Keratinocyte (primary cell): ENCODE data around the gene RBM19. TPM values are rescaled to one million over a fixed set of nuclear protein-coding genes. Genes with fewer than 3 reads are reported as not detected.

ENCODE experiments used
- DNase-seq: peaks from one replicate; pipeline ENCODE4 v3.0.0-alpha.2; 2011; ENCODE audit warnings: low read depth, missing footprints, low spot score
- FAIRE-seq: peaks from 2 replicates; lab custom pipeline; 2011; peaks lifted over from hg19 to GRCh38; lab: Jason Lieb, UNC
- H2AFZ ChIP-seq: 2 replicates; pipeline ENCODE4 v1.6.0; 2012; ENCODE audit warnings: low read length, control low read depth, inconsistent platforms; ENCODE audit not compliant: control insufficient read depth
- H3K27ac ChIP-seq: 2 replicates; pipeline ENCODE4 v1.5.1; 2011; ENCODE audit warnings: low read length; ENCODE audit not compliant: control insufficient read depth, insufficient read depth
- H3K27me3 ChIP-seq: 3 replicates; pipeline ENCODE4 v1.6.0; 2011; ENCODE audit warnings: low read length; ENCODE audit not compliant: control insufficient read depth, insufficient read depth; ENCODE audit errors: extremely low read depth
- H3K36me3 ChIP-seq, 2 experiments: 2 replicates in 1 of 2; 3 replicates in 1 of 2; pipeline ENCODE4 v1.5.1; 2011; ENCODE audit warnings: low read length in 2 of 2, mild to moderate bottlenecking in 1 of 2; ENCODE audit not compliant: control insufficient read depth in 2 of 2, insufficient read depth in 2 of 2; ENCODE audit errors: extremely low read depth in 1 of 2
- H3K4me1 ChIP-seq: 3 replicates; pipeline ENCODE4 v1.5.1; 2011; ENCODE audit warnings: low read length; ENCODE audit not compliant: control insufficient read depth, insufficient read depth; ENCODE audit errors: extremely low read depth
- H3K4me2 ChIP-seq: 3 replicates; pipeline ENCODE4 v1.6.0; 2011; ENCODE audit warnings: low read depth, low read length; ENCODE audit not compliant: control insufficient read depth, insufficient read depth; ENCODE audit errors: extremely low read depth
- H3K4me3 ChIP-seq, 3 experiments: fragments of 200-600 bp in 1 of 3; sonication (generic) in 1 of 3; 2 replicates in 2 of 3; 3 replicates in 1 of 3; pipeline ENCODE4 v1.5.1; 2011 to 2016; ENCODE audit warnings: low read length in 3 of 3, mild to moderate bottlenecking in 3 of 3, control low read depth in 2 of 3, inconsistent platforms in 1 of 3, low read depth in 1 of 3, mixed read lengths in 1 of 3, mixed run types in 1 of 3, moderate library complexity in 1 of 3; ENCODE audit not compliant: control insufficient read depth in 2 of 3, insufficient read depth in 2 of 3; ENCODE audit errors: extremely low read depth in 1 of 3
- H3K79me2 ChIP-seq: 2 replicates; pipeline ENCODE4 v1.6.0; 2012; ENCODE audit warnings: low read length; ENCODE audit not compliant: control insufficient read depth, insufficient read depth
- H3K9ac ChIP-seq: 3 replicates; pipeline ENCODE4 v1.6.0; 2011; ENCODE audit warnings: low read length; ENCODE audit not compliant: control insufficient read depth, insufficient read depth; ENCODE audit errors: extremely low read depth
- H3K9me1 ChIP-seq: 3 replicates; pipeline ENCODE4 v1.6.0; 2011; ENCODE audit warnings: low read length; ENCODE audit not compliant: control insufficient read depth, insufficient read depth; ENCODE audit errors: extremely low read depth
- H3K9me3 ChIP-seq: 2 replicates; pipeline ENCODE4 v1.5.1; 2012; ENCODE audit warnings: low read depth, low read length; ENCODE audit not compliant: control insufficient read depth
- H4K20me1 ChIP-seq: 3 replicates; pipeline ENCODE4 v1.6.0; 2011; ENCODE audit warnings: low read length; ENCODE audit not compliant: control insufficient read depth, insufficient read depth; ENCODE audit errors: extremely low read depth
- CTCF ChIP-seq, 3 experiments: IDR thresholded peaks in 1 of 3; conservative IDR thresholded peaks in 1 of 3; optimal IDR thresholded peaks in 1 of 3; 2 replicates in 2 of 3; 3 replicates in 1 of 3; pipeline versions ENCODE3 to v1.5.1; 2011; ENCODE audit warnings: low read length in 3 of 3, mild to moderate bottlenecking in 3 of 3, moderate library complexity in 2 of 3, control low read depth in 1 of 3, inconsistent platforms in 1 of 3; ENCODE audit not compliant: insufficient read depth in 2 of 3; ENCODE audit errors: extremely low read depth in 1 of 3
- EZH2 ChIP-seq: IDR thresholded peaks from one replicate; pipeline ENCODE4 v1.6.1; 2012; ENCODE audit warnings: inconsistent platforms, mild to moderate bottlenecking, low read length, moderate library complexity
- dilution Hi-C: fragments of 300-500 bp; cut with MboI; formaldehyde crosslinking; loops from one replicate; pipeline ENCODE4 v1.7.0; 2020; ENCODE audit warnings: low sequenced_read_pairs; ENCODE audit not compliant: extremely low pct_ligation_motif_present
- polyA plus RNA-seq, 5 experiments: library from polyadenylated mRNA; depleted of rRNA in 3 of 5; stranded (reverse) in 3 of 5; stranded (forward) in 1 of 5; unstranded in 1 of 5; fragments of >200 nt; gene quantifications; 1 replicate in 1 of 5; 2 replicates in 3 of 5; 3 replicates in 1 of 5; pipeline versions ENCODE4 v1.2.1 to v1.2.3, GENCODE V29; 2011 to 2012; ENCODE audit warnings: missing spikeins in 2 of 5, low read depth in 1 of 5, low replicate concordance in 1 of 5

RBM19 gene
- polyA plus RNA-seq, 1 donor (not counting 4 experiments of a cell fraction or from before 2014, with no cell fraction given): 14.6 TPM

GRCh38 chr12:113795445-113795844 lies 170.7 kb downstream of the RBM19 start:
- peaks cover 4% of the 10 kb centered on the region for H3K27me3 ChIP-seq
- H3K9me3 ChIP-seq: no peaks in the 10 kb centered on the region
- dilution Hi-C loops: no loop called here
- H3K36me3 ChIP-seq: no peaks in the 10 kb centered on the region
- no peak overlapping the region for H3K27ac ChIP-seq
- TF ChIP-seq EZH2 (no peak), CTCF (optimal IDR thresholded peaks at IDR 0.05 in 1 of 3, IDR thresholded peaks at IDR 0.05 in 1 of 3, conservative IDR thresholded peaks at IDR 0.05 in 1 of 3; ENCODE audit: extremely low read depth in 1 of 3, insufficient read depth in 2 of 3, low read length in 3 of 3) (no peak)
- H3K4me1 ChIP-seq: no peaks in the 10 kb centered on the region
- no peak overlapping the region for H3K4me3 ChIP-seq
- DNase-seq: no peak
- H4K20me1 ChIP-seq: no peaks in the 10 kb centered on the region
- H3K4me2 ChIP-seq: no peak overlapping the region
- no peak overlapping the region for H3K9ac ChIP-seq
- no peak for FAIRE-seq
- no peaks in the 10 kb centered on the region for H3K79me2 ChIP-seq
- H2AFZ ChIP-seq: no peak overlapping the region
- H3K9me1 ChIP-seq: no peaks in the 10 kb centered on the region

GRCh38 chr12:113794774-113795173 lies 171.4 kb downstream of the RBM19 start:
- Histone ChIP-seq H3K9ac (no peak overlapping the region), H3K36me3 (no peaks in the 10 kb centered on the region)

More at GRCh38 chr12:113794774-113795173, 171.4 kb downstream of the RBM19 start:
- Histone ChIP-seq H4K20me1 (no peaks in the 10 kb centered on the region), H3K27me3 (peaks cover 4% of the 10 kb centered on the region), H3K79me2 (no peaks in the 10 kb centered on the region), H3K9me1 (no peaks in the 10 kb centered on the region), H3K4me2 (no peak overlapping the region), H3K4me3 (no peak overlapping the region), H3K9me3 (no peaks in the 10 kb centered on the region), H3K27ac (no peak overlapping the region), H2AFZ (no peak overlapping the region), H3K4me1 (no peaks in the 10 kb centered on the region)
- dilution Hi-C loops: no loop called here
- TF ChIP-seq EZH2 (no peak), CTCF (optimal IDR thresholded peaks at IDR 0.05 in 1 of 3, IDR thresholded peaks at IDR 0.05 in 1 of 3, conservative IDR thresholded peaks at IDR 0.05 in 1 of 3; ENCODE audit: extremely low read depth in 1 of 3, insufficient read depth in 2 of 3, low read length in 3 of 3) (no peak)
- DNase-seq: no peak
- no peak for FAIRE-seq
